Keratinocyte (primary cell): ENCODE measurements around the gene FAM78B. TPM values are rescaled to one million over a fixed set of nuclear protein-coding genes. Genes with fewer than 3 reads are reported as not detected.

Source experiments
- DNase-seq: peaks from one replicate; pipeline ENCODE4 v3.0.0-alpha.2; 2011; ENCODE audit warnings: low read depth, missing footprints, low spot score
- FAIRE-seq: peaks from 2 replicates; lab custom pipeline; 2011; peaks lifted over from hg19 to GRCh38; lab: Jason Lieb, UNC
- H2AFZ ChIP-seq: 2 replicates; pipeline ENCODE4 v1.6.0; 2012; ENCODE audit warnings: low read length, control low read depth, inconsistent platforms; ENCODE audit not compliant: control insufficient read depth
- H3K27ac ChIP-seq: 2 replicates; pipeline ENCODE4 v1.5.1; 2011; ENCODE audit warnings: low read length; ENCODE audit not compliant: control insufficient read depth, insufficient read depth
- H3K27me3 ChIP-seq: 3 replicates; pipeline ENCODE4 v1.6.0; 2011; ENCODE audit warnings: low read length; ENCODE audit not compliant: control insufficient read depth, insufficient read depth; ENCODE audit errors: extremely low read depth
- H3K36me3 ChIP-seq, 2 experiments: 2 replicates in 1 of 2; 3 replicates in 1 of 2; pipeline ENCODE4 v1.5.1; 2011; ENCODE audit warnings: low read length in 2 of 2, mild to moderate bottlenecking in 1 of 2; ENCODE audit not compliant: control insufficient read depth in 2 of 2, insufficient read depth in 2 of 2; ENCODE audit errors: extremely low read depth in 1 of 2
- H3K4me1 ChIP-seq: 3 replicates; pipeline ENCODE4 v1.5.1; 2011; ENCODE audit warnings: low read length; ENCODE audit not compliant: control insufficient read depth, insufficient read depth; ENCODE audit errors: extremely low read depth
- H3K4me2 ChIP-seq: 3 replicates; pipeline ENCODE4 v1.6.0; 2011; ENCODE audit warnings: low read depth, low read length; ENCODE audit not compliant: control insufficient read depth, insufficient read depth; ENCODE audit errors: extremely low read depth
- H3K4me3 ChIP-seq, 3 experiments: fragments of 200-600 bp in 1 of 3; sonication (generic) in 1 of 3; 2 replicates in 2 of 3; 3 replicates in 1 of 3; pipeline ENCODE4 v1.5.1; 2011 to 2016; ENCODE audit warnings: low read length in 3 of 3, mild to moderate bottlenecking in 3 of 3, control low read depth in 2 of 3, inconsistent platforms in 1 of 3, low read depth in 1 of 3, mixed read lengths in 1 of 3, mixed run types in 1 of 3, moderate library complexity in 1 of 3; ENCODE audit not compliant: control insufficient read depth in 2 of 3, insufficient read depth in 2 of 3; ENCODE audit errors: extremely low read depth in 1 of 3
- H3K79me2 ChIP-seq: 2 replicates; pipeline ENCODE4 v1.6.0; 2012; ENCODE audit warnings: low read length; ENCODE audit not compliant: control insufficient read depth, insufficient read depth
- H3K9ac ChIP-seq: 3 replicates; pipeline ENCODE4 v1.6.0; 2011; ENCODE audit warnings: low read length; ENCODE audit not compliant: control insufficient read depth, insufficient read depth; ENCODE audit errors: extremely low read depth
- H3K9me1 ChIP-seq: 3 replicates; pipeline ENCODE4 v1.6.0; 2011; ENCODE audit warnings: low read length; ENCODE audit not compliant: control insufficient read depth, insufficient read depth; ENCODE audit errors: extremely low read depth
- H3K9me3 ChIP-seq: 2 replicates; pipeline ENCODE4 v1.5.1; 2012; ENCODE audit warnings: low read depth, low read length; ENCODE audit not compliant: control insufficient read depth
- H4K20me1 ChIP-seq: 3 replicates; pipeline ENCODE4 v1.6.0; 2011; ENCODE audit warnings: low read length; ENCODE audit not compliant: control insufficient read depth, insufficient read depth; ENCODE audit errors: extremely low read depth
- EZH2 ChIP-seq: IDR thresholded peaks from one replicate; pipeline ENCODE4 v1.6.1; 2012; ENCODE audit warnings: inconsistent platforms, mild to moderate bottlenecking, low read length, moderate library complexity
- dilution Hi-C: fragments of 300-500 bp; cut with MboI; formaldehyde crosslinking; loops from one replicate; pipeline ENCODE4 v1.7.0; 2020; ENCODE audit warnings: low sequenced_read_pairs; ENCODE audit not compliant: extremely low pct_ligation_motif_present
- polyA plus RNA-seq, 5 experiments: library from polyadenylated mRNA; depleted of rRNA in 3 of 5; stranded (reverse) in 3 of 5; stranded (forward) in 1 of 5; unstranded in 1 of 5; fragments of >200 nt; gene quantifications; 1 replicate in 1 of 5; 2 replicates in 3 of 5; 3 replicates in 1 of 5; pipeline versions ENCODE4 v1.2.1 to v1.2.3, GENCODE V29; 2011 to 2012; ENCODE audit warnings: missing spikeins in 2 of 5, low read depth in 1 of 5, low replicate concordance in 1 of 5
- TF ChIP-seq, protein P1 (sequence below), 3 experiments: IDR thresholded peaks in 1 of 3; conservative IDR thresholded peaks in 1 of 3; optimal IDR thresholded peaks in 1 of 3; 2 replicates in 2 of 3; 3 replicates in 1 of 3; pipeline versions ENCODE3 to v1.5.1; 2011; ENCODE audit warnings: low read length in 3 of 3, mild to moderate bottlenecking in 3 of 3, moderate library complexity in 2 of 3, control low read depth in 1 of 3, inconsistent platforms in 1 of 3; ENCODE audit not compliant: insufficient read depth in 2 of 3; ENCODE audit errors: extremely low read depth in 1 of 3

Gene FAM78B
- polyA plus RNA-seq, 1 donor (not counting 4 experiments of a cell fraction or from before 2014, with no cell fraction given), result 0.07 TPM

DNA sequence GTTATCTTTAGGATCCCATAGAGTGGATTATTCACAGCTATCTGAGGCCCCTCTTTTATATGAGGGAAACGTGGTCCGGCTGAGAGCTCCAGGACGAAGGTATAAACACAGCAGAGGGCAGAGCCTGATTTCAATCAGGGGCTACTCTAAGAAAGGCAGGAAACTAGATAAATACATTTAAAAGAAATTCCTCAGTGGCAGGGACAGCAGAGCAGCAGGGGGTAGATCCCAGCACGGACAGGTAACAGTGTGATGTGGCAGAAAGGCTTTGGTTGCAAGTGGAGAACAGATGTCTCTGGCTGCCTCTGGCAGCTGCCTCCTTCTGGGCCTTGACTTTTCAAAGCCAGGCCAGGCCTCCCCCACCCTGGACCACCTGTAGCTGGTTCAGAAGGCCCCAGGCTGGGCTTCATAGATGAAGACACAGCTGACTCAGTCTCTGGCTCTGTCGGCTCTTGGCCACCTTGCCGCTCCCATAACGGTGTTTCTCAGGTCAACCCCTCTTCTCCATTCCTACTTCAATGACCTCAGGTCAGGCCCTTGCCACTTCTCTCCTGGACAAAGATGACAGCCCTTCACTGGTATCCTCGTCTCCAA lies 43.8 kb downstream of the FAM78B start:
- Histone ChIP-seq H3K9me1 (no peaks in the 10 kb centered on the region), H3K9me3 (no peaks in the 10 kb centered on the region), H3K4me1 (no peaks in the 10 kb centered on the region), H3K36me3 (no peaks in the 10 kb centered on the region), H3K4me3 (no peak overlapping the region), H4K20me1 (no peaks in the 10 kb centered on the region), H3K79me2 (no peaks in the 10 kb centered on the region), H3K27ac (no peak overlapping the region), H3K27me3 (no peaks in the 10 kb centered on the region), H3K4me2 (no peak overlapping the region), H2AFZ (no peak overlapping the region), H3K9ac (no peak overlapping the region)
- dilution Hi-C loops, result no loop called here
- no peak for DNase-seq
- no peak for FAIRE-seq
- no peak for TF ChIP-seq EZH2
- TF ChIP-seq, protein P1, sequence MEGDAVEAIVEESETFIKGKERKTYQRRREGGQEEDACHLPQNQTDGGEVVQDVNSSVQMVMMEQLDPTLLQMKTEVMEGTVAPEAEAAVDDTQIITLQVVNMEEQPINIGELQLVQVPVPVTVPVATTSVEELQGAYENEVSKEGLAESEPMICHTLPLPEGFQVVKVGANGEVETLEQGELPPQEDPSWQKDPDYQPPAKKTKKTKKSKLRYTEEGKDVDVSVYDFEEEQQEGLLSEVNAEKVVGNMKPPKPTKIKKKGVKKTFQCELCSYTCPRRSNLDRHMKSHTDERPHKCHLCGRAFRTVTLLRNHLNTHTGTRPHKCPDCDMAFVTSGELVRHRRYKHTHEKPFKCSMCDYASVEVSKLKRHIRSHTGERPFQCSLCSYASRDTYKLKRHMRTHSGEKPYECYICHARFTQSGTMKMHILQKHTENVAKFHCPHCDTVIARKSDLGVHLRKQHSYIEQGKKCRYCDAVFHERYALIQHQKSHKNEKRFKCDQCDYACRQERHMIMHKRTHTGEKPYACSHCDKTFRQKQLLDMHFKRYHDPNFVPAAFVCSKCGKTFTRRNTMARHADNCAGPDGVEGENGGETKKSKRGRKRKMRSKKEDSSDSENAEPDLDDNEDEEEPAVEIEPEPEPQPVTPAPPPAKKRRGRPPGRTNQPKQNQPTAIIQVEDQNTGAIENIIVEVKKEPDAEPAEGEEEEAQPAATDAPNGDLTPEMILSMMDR (optimal IDR thresholded peaks at IDR 0.05 in 1 of 3, IDR thresholded peaks at IDR 0.05 in 1 of 3, conservative IDR thresholded peaks at IDR 0.05 in 1 of 3; ENCODE audit: extremely low read depth in 1 of 3, insufficient read depth in 2 of 3, low read length in 3 of 3), result no peak

- no peak for FAIRE-seq
- no peaks in the 10 kb centered on the region for H3K79me2 ChIP-seq
- no peaks in the 10 kb centered on the region for H3K9me1 ChIP-seq
- no peak overlapping the region for H3K9ac ChIP-seq
- H3K4me2 ChIP-seq, result no peak overlapping the region
- H4K20me1 ChIP-seq, result no peaks in the 10 kb centered on the region
- no peaks in the 10 kb centered on the region for H3K9me3 ChIP-seq
- DNase-seq, result no peak
- dilution Hi-C loops, result no loop called here
- H3K27me3 ChIP-seq, result no peaks in the 10 kb centered on the region
- no peaks in the 10 kb centered on the region for H3K36me3 ChIP-seq
- no peak overlapping the region for H3K27ac ChIP-seq
- no peaks in the 10 kb centered on the region for H3K4me1 ChIP-seq
- no peak overlapping the region for H2AFZ ChIP-seq
- H3K4me3 ChIP-seq, result no peak overlapping the region
- TF ChIP-seq EZH2, result no peak
- TF ChIP-seq, protein P1 (optimal IDR thresholded peaks at IDR 0.05 in 1 of 3, IDR thresholded peaks at IDR 0.05 in 1 of 3, conservative IDR thresholded peaks at IDR 0.05 in 1 of 3; ENCODE audit: extremely low read depth in 1 of 3, insufficient read depth in 2 of 3, low read length in 3 of 3), result no peak
Observed at GRCh38 chr1:166121010-166121409, 45.8 kb downstream of the FAM78B start.
